PFSK-1 (cell line): ENCODE data around the gene PGAM1.

Experiments
- FOXP2 ChIP-seq: optimal IDR thresholded peaks from 2 replicates; pipeline ENCODE3; 2011; ENCODE audit warnings: borderline replicate concordance, control low read depth, inconsistent platforms; ENCODE audit not compliant: insufficient read depth; ENCODE audit errors: extremely low read length, extremely low read depth
- POLR2AphosphoS5 ChIP-seq: IDR thresholded peaks from 2 replicates; pipeline ENCODE4 v1.6.1; 2012; ENCODE audit warnings: low read depth, mild to moderate bottlenecking, control low read depth, low read length, moderate library complexity

GRCh38 chr10:97416565-97416964, 9.4 kb upstream of the PGAM1 start:
- TF ChIP-seq FOXP2 (no peak), POLR2AphosphoS5 (no peak)
